Fibroblast of the aortic adventitia (primary cell): ENCODE data around the gene MCCC2. TPM values are rescaled to one million over a fixed set of nuclear protein-coding genes. Genes with fewer than 3 reads are reported as not detected.
"Not testable (repeated sequence)": the region's sequence is repeated elsewhere in the genome, so short reads cannot be mapped to it uniquely, and the experiment has no call there.

Experiments
- DNase-seq: peaks from one replicate; pipeline ENCODE4 v3.0.0-alpha.2; 2010; ENCODE audit warnings: low read depth
- H3K4me3 ChIP-seq: 2 replicates; pipeline ENCODE4 v1.5.1; 2011; ENCODE audit warnings: low read depth, mild to moderate bottlenecking, control low read depth, low read length, moderate library complexity
- total RNA-seq: library from RNA; depleted of rRNA; stranded (reverse); fragments of >200 nt; gene quantifications from 2 replicates; pipeline ENCODE4 v1.2.3, GENCODE V29; 2012; ENCODE audit warnings: low replicate concordance
- TF ChIP-seq, protein P1 (sequence below): IDR thresholded peaks from 2 replicates; pipeline ENCODE4 v1.5.1; 2011; ENCODE audit warnings: mild to moderate bottlenecking, low read length, control low read depth, inconsistent platforms; ENCODE audit not compliant: insufficient read depth

Gene MCCC2
- total RNA-seq, 1 donor, result 23.3 TPM

DNA sequence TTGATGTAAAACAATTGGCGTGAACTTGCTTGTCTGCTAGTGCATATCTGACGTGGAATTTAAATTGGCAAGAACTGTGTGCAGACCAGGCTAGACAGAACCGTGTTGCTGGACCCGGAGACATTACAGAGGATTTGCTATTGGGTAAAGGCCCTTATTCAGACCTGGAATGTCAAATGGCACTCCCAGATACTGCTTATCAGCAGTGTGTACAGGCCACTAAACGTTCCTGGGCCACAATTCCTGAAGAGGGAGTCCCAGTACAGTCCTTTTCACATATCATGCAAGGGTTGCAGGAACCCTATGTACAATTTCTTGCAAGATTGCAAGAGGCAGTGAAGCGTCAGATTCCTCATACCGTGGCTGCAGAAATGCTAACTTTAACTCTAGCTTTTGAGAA, 13.5 kb upstream of the MCCC2 start:
- no peak for DNase-seq
- TF ChIP-seq, protein P1, sequence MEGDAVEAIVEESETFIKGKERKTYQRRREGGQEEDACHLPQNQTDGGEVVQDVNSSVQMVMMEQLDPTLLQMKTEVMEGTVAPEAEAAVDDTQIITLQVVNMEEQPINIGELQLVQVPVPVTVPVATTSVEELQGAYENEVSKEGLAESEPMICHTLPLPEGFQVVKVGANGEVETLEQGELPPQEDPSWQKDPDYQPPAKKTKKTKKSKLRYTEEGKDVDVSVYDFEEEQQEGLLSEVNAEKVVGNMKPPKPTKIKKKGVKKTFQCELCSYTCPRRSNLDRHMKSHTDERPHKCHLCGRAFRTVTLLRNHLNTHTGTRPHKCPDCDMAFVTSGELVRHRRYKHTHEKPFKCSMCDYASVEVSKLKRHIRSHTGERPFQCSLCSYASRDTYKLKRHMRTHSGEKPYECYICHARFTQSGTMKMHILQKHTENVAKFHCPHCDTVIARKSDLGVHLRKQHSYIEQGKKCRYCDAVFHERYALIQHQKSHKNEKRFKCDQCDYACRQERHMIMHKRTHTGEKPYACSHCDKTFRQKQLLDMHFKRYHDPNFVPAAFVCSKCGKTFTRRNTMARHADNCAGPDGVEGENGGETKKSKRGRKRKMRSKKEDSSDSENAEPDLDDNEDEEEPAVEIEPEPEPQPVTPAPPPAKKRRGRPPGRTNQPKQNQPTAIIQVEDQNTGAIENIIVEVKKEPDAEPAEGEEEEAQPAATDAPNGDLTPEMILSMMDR, result no peak
- H3K4me3 ChIP-seq, result no peak overlapping the region

DNA sequence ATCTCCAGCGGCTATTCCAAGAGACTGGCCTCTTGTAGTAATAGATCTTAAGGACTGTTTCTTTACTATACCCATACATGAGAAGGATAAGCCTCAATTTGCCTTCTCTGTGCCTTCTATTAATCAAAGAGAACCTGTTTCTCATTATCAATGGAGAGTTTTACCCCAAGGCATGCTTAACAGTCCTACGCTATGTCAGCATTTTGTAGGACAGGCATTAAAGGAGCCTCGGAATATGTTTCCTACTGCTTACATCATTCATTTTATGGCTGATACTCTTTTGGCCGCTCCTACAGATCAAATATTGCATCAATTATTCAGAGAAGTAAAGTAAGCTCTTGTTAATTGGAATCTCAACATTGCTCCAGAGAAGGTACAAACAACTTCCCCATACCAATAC, 11.6 kb upstream of the MCCC2 start:
- H3K4me3 ChIP-seq, DNase-seq: not testable (repeated sequence)

DNA sequence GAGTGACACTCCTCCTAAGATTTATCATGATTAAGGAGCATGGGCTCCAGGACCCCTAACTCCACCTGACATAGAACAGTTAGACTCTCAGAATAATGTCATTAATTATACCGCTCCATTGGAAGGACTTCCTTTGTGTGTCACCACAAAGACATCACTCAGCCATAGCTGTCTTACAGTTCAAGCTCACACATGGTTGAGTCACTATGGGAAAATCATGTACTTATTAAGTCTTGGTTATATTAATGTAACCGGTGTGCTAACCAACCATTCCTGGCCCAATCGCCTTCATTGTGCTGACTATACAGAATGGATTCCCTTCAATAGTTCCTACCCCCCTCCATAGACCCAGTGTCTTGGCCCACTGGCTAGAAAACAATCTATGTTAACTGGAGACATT, 10.9 kb upstream of the MCCC2 start:
- TF ChIP-seq, protein P1, result no peak
- no peak overlapping the region for H3K4me3 ChIP-seq
- no peak for DNase-seq

DNA sequence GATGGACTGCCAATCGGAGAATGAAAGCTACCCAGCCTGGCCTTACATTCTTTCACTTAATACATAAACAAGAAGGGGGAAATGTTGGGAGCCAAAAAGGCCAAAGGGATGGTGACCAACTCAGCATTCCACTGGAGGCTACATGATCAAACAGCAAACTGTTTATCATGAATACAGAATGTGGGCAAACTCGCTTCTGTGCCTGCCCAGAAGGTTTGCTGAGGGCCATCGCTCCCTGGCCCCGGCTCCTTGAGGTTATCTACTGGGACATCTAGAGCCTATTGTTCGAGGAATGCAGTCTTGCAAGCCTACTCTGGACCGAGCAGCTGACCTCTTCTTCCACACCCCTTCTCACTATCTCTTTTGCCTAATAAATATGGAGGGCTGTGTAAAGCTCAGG, 9.3 kb upstream of the MCCC2 start:
- not testable (repeated sequence) for DNase-seq, H3K4me3 ChIP-seq

DNA sequence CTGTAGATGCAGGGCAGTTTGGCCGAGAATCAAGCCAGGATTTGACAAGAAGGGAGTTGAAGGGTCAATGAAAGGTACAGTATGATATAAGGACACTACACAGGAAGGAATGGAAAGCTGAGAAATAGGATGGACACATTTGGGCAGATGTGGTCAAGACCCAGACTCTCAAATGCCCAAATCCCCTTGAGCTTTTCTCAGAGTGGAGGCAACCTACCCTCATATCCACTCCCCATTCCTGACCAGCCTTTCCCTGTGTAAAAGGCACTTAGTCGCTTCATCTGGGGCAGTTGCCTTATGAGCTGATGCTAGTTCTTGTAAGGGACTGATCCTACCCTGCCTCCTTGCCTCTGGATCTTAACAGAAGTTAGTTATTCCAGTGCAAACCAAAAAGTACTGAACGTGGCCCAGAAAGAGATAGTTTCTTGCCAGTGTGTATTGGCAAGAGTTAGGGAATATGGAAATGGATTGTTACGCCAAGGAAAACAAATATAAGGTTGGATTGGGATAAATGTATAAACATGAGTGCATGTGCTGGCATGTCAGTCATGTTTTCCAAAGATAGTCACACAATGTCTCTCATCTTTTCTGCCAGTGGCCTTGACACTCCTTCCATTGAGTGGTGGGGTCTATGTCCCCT, 4.1 kb upstream of the MCCC2 start:
- TF ChIP-seq, protein P1, result no peak
- peak; percentile 3 for DNase-seq

DNA sequence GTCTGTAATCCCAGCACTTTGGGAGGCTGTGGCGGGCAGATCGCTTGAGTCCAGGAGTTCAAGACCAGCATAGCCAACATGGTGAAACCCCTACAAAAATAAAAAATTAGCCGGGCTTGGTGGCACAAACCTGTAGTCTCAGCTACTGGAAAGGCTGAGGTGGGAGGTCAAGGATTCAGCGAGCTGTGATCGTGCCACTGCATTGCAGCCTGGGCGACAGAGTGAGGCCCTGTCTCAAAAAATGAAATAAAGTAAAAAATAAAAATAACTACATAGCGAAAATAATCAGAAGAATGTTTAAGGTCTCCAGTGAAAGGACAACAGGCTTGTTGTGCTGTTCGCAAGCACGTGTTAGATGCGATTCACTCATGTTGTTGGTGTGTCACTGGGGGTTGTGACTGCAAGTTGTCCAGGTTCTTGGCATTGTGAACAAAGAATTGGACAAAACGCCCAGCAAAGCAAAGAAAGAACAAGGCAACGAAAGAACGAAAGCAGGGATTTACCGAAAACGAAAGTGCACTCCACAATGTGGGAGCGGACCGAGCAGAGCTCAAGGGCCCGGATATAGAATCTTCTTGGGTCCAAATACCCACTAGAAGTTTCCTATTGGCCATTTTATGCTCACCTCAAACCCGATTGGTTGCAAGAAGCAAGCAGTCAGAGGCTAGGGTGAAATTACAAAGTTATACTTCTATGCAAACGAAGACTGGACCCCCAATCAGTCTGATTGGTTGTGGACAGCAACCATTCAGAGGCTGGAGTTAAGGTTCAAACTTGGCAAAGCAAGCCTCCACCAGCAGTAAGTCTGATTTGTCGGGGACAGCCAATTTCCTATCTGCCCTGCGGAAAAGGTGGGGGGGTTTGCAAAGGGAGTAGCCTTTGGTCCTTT, 844 bp upstream of the MCCC2 start:
- H3K4me3 ChIP-seq, result peak overlapping the region; percentile 84
- peak; percentile 50 for DNase-seq
- TF ChIP-seq, protein P1, result no peak

More for the DNA sequence above, 4.1 kb upstream of the MCCC2 start:
- no peak overlapping the region for H3K4me3 ChIP-seq

DNA sequence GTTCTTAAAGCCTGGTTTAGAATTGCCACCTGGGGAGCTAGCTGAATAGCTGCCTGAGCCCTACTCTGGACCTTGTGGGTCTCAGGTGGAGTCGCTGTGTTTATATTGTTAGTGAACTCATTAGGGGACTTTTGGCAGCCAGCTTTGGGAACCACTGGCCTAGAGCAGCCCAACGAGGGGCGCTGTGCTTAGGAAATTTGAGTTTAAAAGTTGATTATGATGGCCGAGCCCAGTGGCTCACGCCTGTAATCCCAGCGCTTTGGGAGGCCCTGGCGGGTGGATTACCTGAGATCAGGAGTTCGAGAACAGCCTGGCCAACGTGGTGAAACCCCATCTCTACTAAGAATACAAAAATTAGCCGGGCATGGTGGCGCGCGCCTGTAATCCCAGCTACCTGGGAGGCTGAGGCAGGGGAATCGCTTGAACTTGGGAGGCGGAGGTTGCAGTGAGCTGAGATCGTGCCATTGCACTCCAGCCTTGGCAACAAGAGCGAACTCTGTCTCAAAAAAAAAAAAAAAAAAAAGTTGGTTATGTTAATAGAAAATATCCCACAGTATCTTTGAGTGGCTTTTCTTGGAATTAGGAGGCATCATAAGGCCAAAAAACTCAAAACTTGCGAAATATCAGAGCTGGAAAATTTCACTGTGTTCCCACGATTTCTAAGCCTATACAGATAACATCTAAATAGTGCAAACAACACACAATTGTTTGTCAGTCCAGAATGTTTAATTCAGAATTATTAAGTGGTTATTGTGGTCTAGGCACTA, 809 bp downstream of the MCCC2 start:
- TF ChIP-seq, protein P1, result no peak
- H3K4me3 ChIP-seq, result peak overlapping the region; percentile 84
- peak; percentile 36 for DNase-seq
